ENCODE results near the gene BBS5.
"Not testable (repeated sequence)": the region's sequence is repeated elsewhere in the genome, so short reads cannot be mapped to it uniquely, and the experiment has no call there.

The BBS5 gene

GRCh38 chr2:169509955-169510354 is 30.7 kb downstream of the BBS5 start:
- Mint-ChIP-seq H3K4me3 (no peak overlapping the region), H3K9me3 (no peaks in the 10 kb centered on the region), H3K4me1 (ENCODE audit: low read depth) (no peaks in the 10 kb centered on the region), H3K36me3 (ENCODE audit: low read depth) (no peaks in the 10 kb centered on the region), H3K27ac (no peak overlapping the region), H3K27me3 (ENCODE audit: low read depth) (peaks cover 5% of the 10 kb centered on the region)

GRCh38 chr2:169510496-169510895 is 31.2 kb downstream of the BBS5 start:
- Mint-ChIP-seq H3K27me3 (ENCODE audit: low read depth) (peaks cover 5% of the 10 kb centered on the region), H3K27ac (no peak overlapping the region), H3K4me3 (no peak overlapping the region), H3K9me3 (no peaks in the 10 kb centered on the region), H3K36me3 (ENCODE audit: low read depth) (no peaks in the 10 kb centered on the region), H3K4me1 (ENCODE audit: low read depth) (no peaks in the 10 kb centered on the region)

GRCh38 chr2:169511818-169512217 is 32.5 kb downstream of the BBS5 start:
- H3K4me1 Mint-ChIP-seq (ENCODE audit: low read depth): no peaks in the 10 kb centered on the region
- H3K9me3 Mint-ChIP-seq: no peaks in the 10 kb centered on the region
- H3K27me3 Mint-ChIP-seq (ENCODE audit: low read depth): peaks cover 11% of the 10 kb centered on the region
- no peak overlapping the region for H3K27ac Mint-ChIP-seq
- H3K4me3 Mint-ChIP-seq: no peak overlapping the region
- H3K36me3 Mint-ChIP-seq (ENCODE audit: low read depth): no peaks in the 10 kb centered on the region

GRCh38 chr2:169512525-169512924 is 33.2 kb downstream of the BBS5 start:
- no peaks in the 10 kb centered on the region for H3K36me3 Mint-ChIP-seq (ENCODE audit: low read depth)
- no peak overlapping the region for H3K27ac Mint-ChIP-seq
- H3K4me3 Mint-ChIP-seq: no peak overlapping the region
- H3K4me1 Mint-ChIP-seq (ENCODE audit: low read depth): no peaks in the 10 kb centered on the region
- H3K9me3 Mint-ChIP-seq: no peaks in the 10 kb centered on the region
- H3K27me3 Mint-ChIP-seq (ENCODE audit: low read depth): peaks cover 11% of the 10 kb centered on the region

GRCh38 chr2:169513094-169513493 is 33.8 kb downstream of the BBS5 start:
- no peaks in the 10 kb centered on the region for H3K36me3 Mint-ChIP-seq (ENCODE audit: low read depth)
- H3K4me1 Mint-ChIP-seq (ENCODE audit: low read depth): no peaks in the 10 kb centered on the region
- H3K27me3 Mint-ChIP-seq (ENCODE audit: low read depth): peaks cover 11% of the 10 kb centered on the region
- H3K27ac Mint-ChIP-seq: no peak overlapping the region
- H3K9me3 Mint-ChIP-seq: no peaks in the 10 kb centered on the region
- H3K4me3 Mint-ChIP-seq: no peak overlapping the region

GRCh38 chr2:169513926-169514325 is 34.6 kb downstream of the BBS5 start:
- Mint-ChIP-seq H3K4me3 (no peak overlapping the region), H3K27ac (no peak overlapping the region), H3K27me3 (ENCODE audit: low read depth) (peaks cover 11% of the 10 kb centered on the region), H3K4me1 (ENCODE audit: low read depth) (no peaks in the 10 kb centered on the region), H3K9me3 (no peaks in the 10 kb centered on the region), H3K36me3 (ENCODE audit: low read depth) (no peaks in the 10 kb centered on the region)

- H3K9me3 Mint-ChIP-seq; H3K4me1 Mint-ChIP-seq (ENCODE audit: low read depth); H3K4me3 Mint-ChIP-seq; H3K36me3 Mint-ChIP-seq (ENCODE audit: low read depth); H3K27ac Mint-ChIP-seq: not testable (repeated sequence)
- peaks cover 11% of the 10 kb centered on the region for H3K27me3 Mint-ChIP-seq (ENCODE audit: low read depth)
Measured at GRCh38 chr2:169514758-169515157, 35.5 kb downstream of the BBS5 start.

GRCh38 chr2:169516488-169516995 is 37.2 kb downstream of the BBS5 start:
- H3K36me3 Mint-ChIP-seq (ENCODE audit: low read depth); H3K4me1 Mint-ChIP-seq (ENCODE audit: low read depth); H3K9me3 Mint-ChIP-seq; H3K27me3 Mint-ChIP-seq (ENCODE audit: low read depth); H3K4me3 Mint-ChIP-seq; H3K27ac Mint-ChIP-seq: not testable (repeated sequence)

- Mint-ChIP-seq H3K36me3 (ENCODE audit: low read depth) (peaks cover 2% of the 10 kb centered on the region), H3K27ac (no peak overlapping the region), H3K9me3 (no peaks in the 10 kb centered on the region)
Measured at GRCh38 chr2:169520896-169521295, 41.6 kb downstream of the BBS5 start.

GRCh38 chr2:169523681-169524080 is 44.4 kb downstream of the BBS5 start:
- Mint-ChIP-seq H3K27me3 (ENCODE audit: low read depth) (no peaks in the 10 kb centered on the region), H3K9me3 (no peaks in the 10 kb centered on the region), H3K4me3 (no peak overlapping the region), H3K4me1 (ENCODE audit: low read depth) (no peaks in the 10 kb centered on the region), H3K36me3 (ENCODE audit: low read depth) (peaks cover 2% of the 10 kb centered on the region), H3K27ac (no peak overlapping the region)

More at GRCh38 chr2:169520896-169521295, 41.6 kb downstream of the BBS5 start:
- Mint-ChIP-seq H3K4me3 (no peak overlapping the region), H3K27me3 (ENCODE audit: low read depth) (peaks cover 1% of the 10 kb centered on the region), H3K4me1 (ENCODE audit: low read depth) (no peaks in the 10 kb centered on the region)

- Mint-ChIP-seq H3K4me3 (no peak overlapping the region), H3K4me1 (ENCODE audit: low read depth) (no peaks in the 10 kb centered on the region), H3K27ac (no peak overlapping the region), H3K36me3 (ENCODE audit: low read depth) (peaks cover 8% of the 10 kb centered on the region), H3K27me3 (ENCODE audit: low read depth) (no peaks in the 10 kb centered on the region), H3K9me3 (no peaks in the 10 kb centered on the region)
Measured at GRCh38 chr2:169525434-169525833, 46.1 kb downstream of the BBS5 start.

- Mint-ChIP-seq H3K4me1 (ENCODE audit: low read depth) (no peaks in the 10 kb centered on the region), H3K4me3 (no peak overlapping the region), H3K9me3 (no peaks in the 10 kb centered on the region), H3K27ac (no peak overlapping the region), H3K36me3 (ENCODE audit: low read depth) (peaks cover 10% of the 10 kb centered on the region), H3K27me3 (ENCODE audit: low read depth) (no peaks in the 10 kb centered on the region)
Measured at GRCh38 chr2:169526451-169526850, 47.2 kb downstream of the BBS5 start.

GRCh38 chr2:169528271-169528701 is 49.0 kb downstream of the BBS5 start:
- H3K27me3 Mint-ChIP-seq (ENCODE audit: low read depth): no peaks in the 10 kb centered on the region
- peaks cover 8% of the 10 kb centered on the region for H3K36me3 Mint-ChIP-seq (ENCODE audit: low read depth)
- no peak overlapping the region for H3K27ac Mint-ChIP-seq
- no peaks in the 10 kb centered on the region for H3K9me3 Mint-ChIP-seq
- H3K4me3 Mint-ChIP-seq: no peak overlapping the region
- no peaks in the 10 kb centered on the region for H3K4me1 Mint-ChIP-seq (ENCODE audit: low read depth)

- H3K27ac Mint-ChIP-seq; H3K4me3 Mint-ChIP-seq; H3K9me3 Mint-ChIP-seq; H3K4me1 Mint-ChIP-seq (ENCODE audit: low read depth); H3K27me3 Mint-ChIP-seq (ENCODE audit: low read depth): not testable (repeated sequence)
- peaks cover 15% of the 10 kb centered on the region for H3K36me3 Mint-ChIP-seq (ENCODE audit: low read depth)
Measured at GRCh38 chr2:169539460-169539859, 60.2 kb downstream of the BBS5 start.

- Mint-ChIP-seq H3K36me3 (ENCODE audit: low read depth) (peaks cover 15% of the 10 kb centered on the region), H3K27me3 (ENCODE audit: low read depth) (no peaks in the 10 kb centered on the region), H3K4me1 (ENCODE audit: low read depth) (no peaks in the 10 kb centered on the region), H3K4me3 (no peak overlapping the region), H3K27ac (no peak overlapping the region), H3K9me3 (no peaks in the 10 kb centered on the region)
Measured at GRCh38 chr2:169540146-169540545, 60.9 kb downstream of the BBS5 start.

GRCh38 chr2:169542433-169542832 is 63.1 kb downstream of the BBS5 start:
- Mint-ChIP-seq H3K4me3 (no peak overlapping the region), H3K27me3 (ENCODE audit: low read depth) (no peaks in the 10 kb centered on the region), H3K9me3 (no peaks in the 10 kb centered on the region), H3K27ac (no peak overlapping the region), H3K36me3 (ENCODE audit: low read depth) (peaks cover 10% of the 10 kb centered on the region), H3K4me1 (ENCODE audit: low read depth) (peaks cover 1% of the 10 kb centered on the region)

All from T-helper 1 cell treated with Interleukin-12 subunit alpha and Interleukin-12 subunit beta and Interleukin-4 antibody, amounts not matched to agents 30 μg/mL and 1 μg/mL, for 36 hours (primary cell).